EL (cell line): ENCODE data around the gene PSMD13.

Experiments used
- DNase-seq: peaks from one replicate; pipeline ENCODE4 v3.0.0-alpha.2; 2016

The PSMD13 gene

DNA sequence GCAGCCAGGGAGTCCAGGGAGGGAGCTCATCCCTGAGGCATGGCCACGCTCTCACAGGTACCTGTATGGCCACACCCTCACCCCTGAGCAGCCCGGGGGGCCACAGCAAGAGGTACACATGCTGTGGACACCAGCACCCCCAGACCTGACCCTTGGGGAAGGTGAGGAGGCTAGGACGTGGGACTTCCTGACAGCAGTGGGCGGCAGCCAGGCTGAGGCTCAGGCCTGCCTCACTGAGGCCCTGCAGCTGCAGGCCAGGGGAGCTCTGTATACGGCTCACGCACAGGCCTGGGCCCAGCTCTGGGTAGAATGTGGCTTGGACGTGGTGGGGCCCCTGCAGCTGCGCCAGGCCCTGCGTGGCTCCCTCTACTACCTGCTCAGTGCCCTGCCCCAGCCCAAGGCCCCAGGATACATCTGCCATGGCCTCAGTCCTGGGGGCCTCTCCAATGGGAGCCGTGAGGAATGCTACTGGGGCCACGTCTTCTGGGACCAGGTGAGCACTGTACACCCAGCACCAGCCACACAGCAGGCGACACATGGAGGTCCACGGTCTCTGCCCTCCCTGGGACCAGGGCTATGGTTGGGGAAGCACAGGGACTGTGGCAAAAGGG lies 54.0 kb downstream of the PSMD13 start:
- no peak for DNase-seq

DNA sequence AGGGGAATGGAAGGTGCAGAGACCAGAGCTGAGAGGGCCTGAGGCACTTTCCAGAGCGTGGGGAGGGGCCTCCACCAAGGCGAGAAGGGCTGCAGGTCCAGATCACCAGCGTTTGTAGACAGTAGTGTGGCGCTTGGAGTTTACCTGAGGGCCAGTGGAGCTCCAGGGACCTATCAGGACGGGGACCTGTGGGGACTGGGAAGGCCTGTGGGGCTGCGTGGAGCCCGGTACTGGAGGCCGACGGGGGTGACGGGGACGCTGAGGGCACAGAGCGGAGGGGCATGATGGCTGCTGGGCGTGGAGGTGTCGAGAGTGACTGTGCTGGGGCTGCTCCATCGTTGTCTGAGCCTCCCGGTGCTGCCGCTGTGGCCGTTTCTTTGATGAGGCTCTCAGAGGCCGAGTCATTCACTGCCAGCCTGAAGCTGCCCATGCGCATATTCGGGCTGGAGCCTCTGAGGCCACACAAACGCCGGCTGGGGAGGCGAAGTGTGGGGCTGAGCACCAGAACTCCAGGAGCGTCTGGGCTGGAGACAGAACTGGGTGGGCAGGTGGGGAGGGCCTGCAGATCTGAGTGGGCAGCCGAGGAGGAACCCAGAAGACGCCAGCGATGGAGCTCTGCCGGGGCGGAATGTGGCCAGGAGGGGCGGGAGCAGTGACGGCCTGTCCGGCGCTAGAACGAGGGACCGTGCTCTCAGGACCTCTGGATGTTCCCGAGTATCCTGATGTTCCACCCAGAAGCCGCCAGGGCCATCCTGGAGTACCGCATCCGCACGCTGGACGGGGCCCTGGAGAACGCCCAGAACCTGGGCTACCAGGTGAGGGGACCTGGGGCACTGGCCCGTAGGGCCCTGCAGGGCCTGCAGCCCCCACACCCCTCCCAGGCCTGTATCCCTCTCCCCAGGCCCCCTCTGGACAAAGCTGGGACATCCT lies 54.8 kb downstream of the PSMD13 start:
- no peak for DNase-seq

DNA sequence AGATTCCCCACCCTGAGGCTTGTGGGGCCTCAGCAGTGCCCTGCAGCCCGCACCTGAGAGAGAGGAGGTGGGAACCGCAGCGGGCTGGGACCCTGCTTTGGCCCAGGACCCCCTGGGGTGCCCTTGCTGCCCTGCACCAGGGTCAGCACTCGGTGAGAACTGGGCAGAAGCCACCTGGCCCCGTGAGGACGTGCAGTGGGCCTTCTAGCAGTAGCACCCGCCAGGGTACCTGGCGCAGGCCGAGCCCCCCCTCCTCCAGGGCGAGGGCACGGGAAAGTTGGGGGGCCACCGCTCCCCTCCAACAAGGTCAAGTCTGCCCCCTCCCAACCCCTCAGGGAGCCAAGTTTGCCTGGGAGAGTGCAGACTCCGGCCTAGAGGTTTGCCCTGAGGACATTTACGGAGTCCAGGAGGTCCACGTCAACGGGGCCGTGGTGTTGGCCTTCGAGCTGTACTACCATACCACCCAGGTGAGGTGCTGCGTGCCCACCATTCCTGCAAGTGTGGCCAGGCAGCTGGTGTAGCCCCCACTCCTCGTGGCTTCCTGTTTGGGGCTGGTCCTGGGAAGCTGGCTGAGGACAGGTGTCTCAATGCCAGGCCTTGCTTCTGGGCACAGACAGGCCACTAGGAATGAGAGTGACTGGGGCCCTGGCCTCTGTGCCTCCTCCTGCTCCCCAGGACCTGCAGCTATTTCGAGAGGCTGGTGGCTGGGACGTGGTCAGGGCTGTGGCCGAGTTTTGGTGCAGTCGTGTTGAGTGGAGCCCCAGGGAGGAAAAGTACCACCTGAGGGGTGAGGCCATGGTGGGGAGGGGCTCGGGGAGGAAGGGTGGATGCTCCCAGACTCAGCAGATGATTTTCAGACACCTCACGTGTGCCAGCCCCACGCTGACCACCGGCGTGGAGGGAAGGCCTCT lies 55.7 kb downstream of the PSMD13 start:
- no peak for DNase-seq

DNA sequence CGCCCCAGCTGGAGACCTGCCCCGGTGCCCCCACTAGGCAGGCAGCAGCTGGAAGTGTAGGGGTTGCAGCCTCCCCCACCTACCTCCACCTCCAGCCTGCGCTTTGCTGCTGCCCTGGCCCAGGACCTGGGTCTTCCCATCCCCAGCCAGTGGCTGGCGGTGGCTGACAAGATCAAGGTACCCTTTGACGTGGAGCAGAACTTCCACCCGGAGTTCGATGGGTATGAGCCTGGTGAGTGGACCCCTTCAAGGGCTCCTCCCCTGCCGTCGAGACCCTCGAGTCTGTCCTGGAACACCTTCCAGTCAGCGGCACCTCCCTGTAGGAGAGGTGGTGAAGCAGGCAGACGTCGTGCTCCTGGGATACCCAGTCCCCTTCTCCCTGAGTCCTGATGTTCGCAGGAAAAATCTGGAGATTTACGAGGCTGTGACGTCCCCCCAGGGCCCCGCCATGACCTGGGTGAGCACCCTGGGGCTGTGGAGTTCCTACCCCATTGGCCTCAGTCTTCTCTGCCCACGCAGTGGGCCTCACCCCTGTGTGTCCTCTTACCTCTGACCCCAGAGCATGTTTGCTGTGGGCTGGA lies 56.6 kb downstream of the PSMD13 start:
- no peak for DNase-seq

DNA sequence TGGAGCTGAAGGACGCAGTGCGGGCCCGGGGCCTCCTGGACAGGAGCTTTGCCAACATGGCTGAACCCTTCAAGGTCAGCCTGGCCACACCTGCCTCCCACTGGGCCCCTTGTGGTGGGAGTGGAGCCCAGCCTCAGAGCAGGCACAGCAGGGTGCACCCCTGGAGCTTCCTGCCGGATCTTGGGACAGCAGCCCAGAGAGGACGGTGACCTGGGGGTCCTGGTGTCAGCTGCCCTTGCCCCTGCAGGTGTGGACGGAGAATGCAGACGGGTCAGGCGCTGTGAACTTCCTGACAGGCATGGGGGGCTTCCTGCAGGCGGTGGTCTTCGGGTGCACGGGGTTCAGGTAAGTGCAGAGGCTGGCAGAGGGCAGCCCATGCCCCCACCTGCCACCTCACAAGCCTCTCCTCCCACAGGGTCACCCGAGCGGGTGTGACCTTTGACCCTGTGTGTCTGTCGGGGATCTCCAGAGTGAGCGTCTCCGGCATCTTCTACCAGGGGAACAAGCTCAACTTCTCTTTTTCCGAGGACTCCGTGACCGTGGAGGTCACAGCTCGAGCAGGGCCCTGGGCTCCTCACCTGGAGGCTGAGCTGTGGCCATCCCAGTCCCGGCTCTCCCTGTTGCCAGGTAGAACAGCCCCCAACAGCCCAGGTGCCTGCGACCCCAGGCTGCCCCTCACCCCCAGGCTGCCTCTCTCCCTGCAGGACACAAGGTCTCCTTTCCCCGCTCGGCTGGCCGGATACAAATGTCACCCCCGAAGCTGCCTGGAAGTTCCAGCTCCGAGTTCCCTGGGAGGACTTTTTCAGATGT lies 57.3 kb downstream of the PSMD13 start:
- no peak for DNase-seq

DNA sequence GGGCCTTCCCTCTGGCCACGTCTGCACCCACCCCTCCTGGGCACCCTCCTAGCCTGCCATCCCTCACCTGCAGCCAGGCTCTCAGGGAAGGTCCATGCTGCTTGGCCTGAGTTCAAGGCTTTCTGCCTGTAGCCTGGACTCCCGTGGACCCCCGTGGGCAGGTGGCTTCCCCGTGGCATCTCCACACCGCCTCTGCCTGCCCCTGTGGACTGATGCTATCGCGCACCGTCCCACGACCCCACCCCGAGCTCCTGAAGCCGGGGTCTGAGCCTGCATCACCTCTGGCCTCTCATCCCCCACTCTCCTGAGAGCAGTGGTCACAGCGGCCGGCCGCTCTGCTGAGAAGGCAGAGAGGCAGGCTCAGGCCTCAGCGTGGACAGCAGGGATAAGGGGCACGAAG lies 58.0 kb downstream of the PSMD13 start:
- no peak for DNase-seq

DNA sequence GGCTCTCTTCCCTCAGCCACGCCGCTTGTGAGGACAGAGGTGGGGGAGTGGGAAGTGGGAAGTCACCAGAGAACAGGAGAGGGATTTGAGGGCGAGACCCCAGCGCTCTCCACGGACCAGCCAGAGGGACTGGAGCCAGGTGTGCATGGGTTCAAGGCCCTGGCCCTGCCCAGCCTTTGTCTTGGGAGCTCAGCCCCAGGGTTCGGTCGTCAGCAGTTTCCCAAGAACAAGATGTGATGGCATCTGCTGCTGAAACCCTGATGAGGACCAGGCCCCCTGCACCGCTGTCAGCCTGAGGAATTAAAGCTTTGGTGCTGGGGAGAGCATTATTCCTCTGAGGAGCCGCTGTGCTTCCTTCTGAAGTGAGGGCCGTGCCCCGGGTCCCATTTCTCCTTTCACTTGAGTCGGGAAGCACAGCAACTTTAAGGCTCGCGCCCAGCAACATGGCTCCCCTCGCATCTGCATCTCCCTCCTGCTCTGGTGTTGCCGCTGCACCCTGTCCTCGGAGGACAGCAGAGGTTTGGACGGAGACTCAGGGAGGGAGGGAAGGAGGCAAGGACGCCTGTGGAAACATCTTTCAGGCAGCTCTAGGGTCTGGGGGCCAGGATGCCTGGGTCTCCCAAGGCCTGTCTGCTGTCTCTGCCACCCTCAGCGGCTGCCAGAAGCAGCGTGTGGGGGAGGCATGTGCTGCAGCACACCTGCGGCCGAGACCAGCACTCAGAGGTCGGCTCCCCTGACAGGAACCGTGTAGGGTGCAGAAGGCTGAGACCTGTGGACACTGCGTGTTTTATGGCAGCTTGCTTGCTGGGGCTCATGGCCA lies 58.8 kb downstream of the PSMD13 start:
- DNase-seq, result no peak

DNA sequence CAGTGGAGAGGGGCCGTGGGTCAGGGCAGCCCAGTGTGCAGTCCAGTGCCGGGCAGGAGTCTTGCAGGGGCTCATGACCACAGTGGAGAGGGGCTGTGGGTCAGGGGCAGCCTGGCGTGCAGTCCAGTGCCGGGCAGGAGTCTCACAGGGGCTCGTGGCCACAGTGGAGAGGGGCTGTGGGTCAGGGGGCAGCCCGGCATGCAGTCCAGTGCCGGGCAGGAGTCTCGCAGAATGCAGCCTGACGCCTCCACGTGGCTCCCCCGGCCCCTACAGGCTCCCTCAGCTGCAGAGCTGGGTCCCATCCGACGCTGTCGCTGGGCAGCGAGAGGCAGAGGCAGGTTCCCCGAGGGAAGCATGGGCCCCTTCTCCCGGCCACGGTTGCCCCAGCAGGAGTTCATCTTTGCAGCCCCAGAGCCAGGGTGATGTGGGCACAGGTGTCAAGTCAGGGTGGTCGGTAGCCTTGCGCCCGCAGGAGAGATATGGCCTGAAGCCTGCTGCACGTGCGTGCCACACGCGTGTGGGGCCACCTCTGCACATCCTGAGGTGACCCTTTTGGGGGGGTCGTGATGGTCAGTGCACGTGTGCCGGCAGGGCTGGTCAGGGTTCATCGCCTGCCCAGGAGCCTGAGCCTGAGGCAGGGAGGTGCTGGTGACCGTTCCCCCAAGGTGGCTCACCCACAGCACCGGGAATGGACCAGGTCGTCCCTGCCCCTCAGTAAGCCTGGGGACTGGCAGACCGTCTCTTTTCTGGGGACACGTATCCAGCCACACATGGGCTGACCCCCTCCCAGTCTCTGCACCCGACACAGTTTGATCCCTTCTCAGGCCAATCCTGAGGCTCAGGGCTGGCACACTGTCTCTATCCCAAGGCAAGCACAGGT lies 59.6 kb downstream of the PSMD13 start:
- DNase-seq, result no peak

DNA sequence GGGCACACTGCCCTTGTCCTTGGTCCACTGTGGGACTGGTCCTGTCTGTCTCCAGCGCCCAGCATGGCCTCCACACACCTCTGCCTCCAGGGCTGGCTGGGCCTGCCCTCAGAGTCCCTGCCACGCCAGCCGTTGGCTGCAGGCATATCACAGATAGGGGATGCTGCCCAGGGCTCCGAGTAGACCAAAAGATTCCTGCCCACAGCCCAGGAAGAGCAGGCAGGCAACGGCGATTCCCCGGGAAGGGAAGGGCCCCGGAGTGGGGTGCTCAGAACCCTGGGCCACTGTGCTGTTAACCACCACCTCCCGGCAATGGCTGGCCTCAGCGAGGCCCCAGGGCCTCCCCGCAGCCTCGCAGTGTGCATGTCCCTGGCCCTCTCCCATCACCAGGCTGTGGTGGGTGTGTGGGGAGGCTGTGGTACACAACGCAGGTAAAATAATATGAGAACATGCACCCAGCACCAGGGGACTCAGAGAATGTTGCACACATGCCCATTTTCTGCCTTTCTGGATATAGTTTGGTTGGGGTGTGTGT lies 60.3 kb downstream of the PSMD13 start:
- no peak for DNase-seq

DNA sequence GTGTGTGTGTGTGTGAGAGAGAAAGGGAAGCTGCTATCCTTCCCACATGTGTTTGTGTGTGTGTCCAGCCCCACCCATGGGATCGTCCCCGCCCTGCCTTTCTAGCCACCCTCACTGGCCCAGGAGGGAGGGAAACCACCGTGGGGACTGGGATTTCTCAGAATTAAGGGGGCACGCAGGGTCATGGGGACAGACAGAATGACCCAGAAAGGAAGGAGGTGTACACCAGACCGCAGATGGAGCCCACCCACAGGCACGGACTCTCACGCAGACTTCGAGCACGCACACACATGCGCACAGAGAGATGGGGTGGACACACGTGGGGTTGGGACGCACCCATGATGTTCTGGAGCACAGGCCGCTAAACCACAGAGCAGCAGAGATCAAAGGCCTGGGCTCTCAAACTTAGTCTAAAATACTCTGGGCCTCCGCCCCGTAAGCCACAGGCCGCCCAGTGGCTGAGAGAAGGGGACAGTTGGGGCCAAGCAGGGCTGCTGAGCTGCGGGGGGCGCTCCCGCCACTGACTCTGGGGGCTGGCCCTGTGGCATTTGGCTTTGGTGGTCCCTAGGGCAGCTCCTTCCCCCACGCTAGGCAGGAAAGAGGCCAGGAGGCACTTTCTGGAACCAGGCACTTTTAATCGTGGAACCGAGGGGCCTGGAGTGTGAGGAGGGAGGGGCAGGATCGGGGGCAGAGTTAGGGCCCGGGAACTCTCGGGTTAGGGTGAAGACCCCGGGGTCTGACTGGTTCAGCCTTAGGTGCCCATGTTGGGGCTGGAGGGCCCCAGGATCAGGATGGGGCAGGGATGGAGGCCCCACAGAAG lies 61.0 kb downstream of the PSMD13 start:
- DNase-seq, result no peak

DNA sequence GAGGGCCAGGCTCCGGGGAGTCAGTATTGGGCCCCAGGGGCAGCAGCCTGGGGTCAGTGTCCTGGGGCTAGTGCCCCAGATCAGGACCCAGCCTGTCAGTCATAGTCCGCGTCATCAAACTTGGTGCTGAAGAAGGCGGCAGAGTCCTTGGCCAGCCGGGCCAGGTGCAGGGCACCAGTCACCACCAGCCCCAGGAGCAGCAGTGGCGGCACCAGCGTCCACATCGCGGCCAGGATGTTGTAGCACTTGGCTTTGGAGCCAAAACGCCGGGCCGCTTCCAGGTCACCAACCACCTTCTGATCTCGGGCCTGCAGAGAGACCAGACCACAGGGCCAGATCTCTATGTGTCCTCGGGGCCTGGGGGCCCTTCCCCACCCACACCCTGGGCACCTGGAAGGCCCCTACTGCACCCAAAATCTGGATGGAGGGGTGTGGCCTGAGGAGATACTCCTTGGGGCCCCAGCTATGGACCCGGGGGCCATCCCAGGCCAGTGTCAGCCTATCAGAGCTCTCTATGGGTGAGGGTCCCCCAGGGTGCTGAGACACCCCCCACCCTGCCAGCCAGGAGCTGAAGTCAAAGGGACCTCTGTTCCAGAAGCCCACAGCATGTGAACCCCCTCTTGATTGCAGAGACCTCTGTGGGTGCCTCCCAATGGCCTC lies 61.8 kb downstream of the PSMD13 start:
- DNase-seq, result no peak

DNA sequence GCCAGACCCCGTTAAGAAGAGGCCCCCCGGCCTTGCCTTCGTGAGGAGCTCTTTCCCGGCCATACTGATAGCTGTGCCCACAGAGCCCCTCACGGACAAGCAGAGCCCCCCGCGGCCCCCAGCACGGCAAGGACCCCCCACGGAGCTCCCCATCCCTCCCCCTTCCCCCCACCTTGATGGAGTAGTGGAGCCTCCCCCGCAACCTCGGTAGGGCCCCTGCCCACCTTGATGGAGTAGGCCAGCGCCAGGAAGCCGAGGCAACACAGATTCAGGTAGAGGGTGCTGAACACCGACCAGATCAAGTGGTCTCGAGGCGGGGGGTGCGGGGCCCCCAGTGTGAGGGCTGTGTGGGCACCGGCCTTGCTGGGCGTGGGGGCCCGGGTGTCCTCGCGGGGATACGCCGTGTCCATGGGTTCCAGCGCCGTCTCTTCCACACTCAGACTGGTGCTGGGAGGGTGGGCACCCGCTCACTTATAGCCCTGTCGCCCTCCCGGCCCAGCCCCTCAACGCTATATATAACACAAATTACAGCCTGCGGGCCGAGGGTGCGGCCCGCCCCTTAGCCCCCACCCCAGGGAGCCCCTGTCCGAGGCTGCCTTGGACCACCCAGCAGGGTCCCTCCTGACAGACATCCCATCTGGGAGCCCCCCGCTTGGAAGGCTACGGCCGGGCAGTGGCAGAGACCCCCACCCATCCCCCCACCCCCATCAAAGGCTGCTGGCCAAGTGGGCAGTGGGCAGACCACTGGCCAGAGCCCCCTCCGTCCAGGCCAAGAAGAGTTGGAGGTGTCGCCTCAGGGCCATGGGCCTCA lies 62.5 kb downstream of the PSMD13 start, which contains the start of gene IFITM5:
Gene IFITM5, minus strand, starts transcription at position 446 of the 811 bp plus-strand sequence. Its CDS starts 36 bp downstream, at position 410.
- no peak for DNase-seq

DNA sequence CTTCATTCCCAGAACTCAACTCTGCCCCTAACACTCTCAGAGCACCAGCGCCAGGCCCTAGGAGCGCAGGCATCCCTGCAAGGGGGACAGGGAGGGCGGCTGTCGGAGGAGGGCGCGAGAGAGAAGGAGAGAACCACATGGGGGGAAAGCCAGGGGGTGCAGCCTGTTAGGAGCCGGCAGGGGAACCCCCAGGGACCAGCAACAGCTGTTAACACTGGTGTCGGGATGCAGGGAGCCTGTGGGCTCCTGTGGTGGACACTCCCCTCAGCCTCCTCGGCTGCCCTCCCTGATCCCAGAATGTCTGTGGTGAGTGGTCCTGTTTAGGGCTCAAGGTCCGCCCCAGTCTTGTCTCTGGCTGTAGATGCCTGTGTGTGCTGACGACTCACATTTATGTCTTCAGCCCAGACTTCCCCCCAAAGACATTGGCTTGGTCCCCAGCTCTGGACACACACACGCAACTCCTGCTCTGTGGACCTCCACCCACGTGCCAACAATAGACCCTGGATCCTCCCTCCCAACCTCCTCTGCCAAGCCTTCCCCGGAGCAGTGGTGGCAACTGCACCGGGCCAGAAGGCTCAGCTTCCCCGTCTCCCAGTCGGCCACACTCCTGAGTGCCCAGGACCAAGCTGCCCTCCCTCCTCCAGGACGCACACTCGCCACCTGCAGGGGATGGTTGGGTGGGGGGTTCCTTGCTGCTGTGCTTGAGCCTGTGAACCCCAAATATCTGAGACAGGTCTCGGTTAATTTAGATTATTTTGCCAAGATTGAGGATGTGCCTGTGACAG lies 63.4 kb downstream of the PSMD13 start:
- no peak for DNase-seq
